Stimulated activated CD4-positive, alpha-beta T cell treated with anti-CD3 and anti-CD28 coated beads, Interleukin-12 subunit alpha, Interleukin-12 subunit beta, amount 100 ng/mL, for 48 hours (primary cell): ENCODE data around the gene KRT72.

Experiments
- DNase-seq, 3 donors: peaks; one replicate each; pipeline ENCODE4 v3.0.0-alpha.2; 2020; ENCODE audit warnings: low read depth in 2 of 3, low spot score in 1 of 3

KRT72 gene

GRCh38 chr12:52551216-52551865 is 49.9 kb downstream of the KRT72 start:
- no peak for DNase-seq

- DNase-seq = no peak
These were observed 55.1 kb downstream of the KRT72 start for GRCh38 chr12:52546126-52546525.

GRCh38 chr12:52543985-52544883 is 57.0 kb downstream of the KRT72 start:
- DNase-seq = no peak

- DNase-seq = no peak
These were observed 58.4 kb downstream of the KRT72 start for GRCh38 chr12:52542785-52543318.

- DNase-seq = no peak
These were observed 59.1 kb downstream of the KRT72 start for GRCh38 chr12:52542157-52542556.

- DNase-seq = no peak
These were observed 59.6 kb downstream of the KRT72 start for GRCh38 chr12:52541709-52542108.

- no peak for DNase-seq
These were observed 60.7 kb downstream of the KRT72 start for GRCh38 chr12:52540531-52540930.

- no peak for DNase-seq
These were observed 61.5 kb downstream of the KRT72 start for GRCh38 chr12:52539821-52540173.

- DNase-seq = no peak
These were observed 62.0 kb downstream of the KRT72 start for GRCh38 chr12:52539083-52539820.

GRCh38 chr12:52537101-52537500 is 64.2 kb downstream of the KRT72 start:
- no peak for DNase-seq
